ENCODE measurements around the gene APOBEC3H.

GRCh38 chr22:39134366-39135091 is 37.5 kb downstream of the APOBEC3H start:
- TF ChIP-seq CTCF (IDR thresholded peaks at IDR 0.05 in 8 of 11, conservative IDR thresholded peaks at IDR 0.05 in 3 of 11), result no peak
- TF ChIP-seq POLR2A (IDR thresholded peaks at IDR 0.05), result no peak
- no peak for TF ChIP-seq POLR2AphosphoS5 (IDR thresholded peaks at IDR 0.05)
